Activated naive CD8-positive, alpha-beta T cell (primary cell): Measurements from ENCODE around the gene FXR2.

Experiments used
- H3K27ac Mint-ChIP-seq: one replicate; pipeline ENCODE4 v1.8.0; 2021; ENCODE audit warnings: mixed read lengths
- H3K27me3 Mint-ChIP-seq: one replicate; pipeline ENCODE4 v1.8.0; 2021; ENCODE audit warnings: mixed read lengths
- H3K36me3 Mint-ChIP-seq: one replicate; pipeline ENCODE4 v1.8.0; 2021; ENCODE audit warnings: mixed read lengths
- H3K4me1 Mint-ChIP-seq: one replicate; pipeline ENCODE4 v1.8.0; 2021; ENCODE audit warnings: low read depth, mixed read lengths
- H3K4me3 Mint-ChIP-seq: one replicate; pipeline ENCODE4 v1.8.0; 2021; ENCODE audit warnings: mild to moderate bottlenecking, mixed read lengths
- H3K9me3 Mint-ChIP-seq: one replicate; pipeline ENCODE4 v1.8.0; 2021; ENCODE audit warnings: low read depth, mixed read lengths

FXR2 gene

GRCh38 chr17:7587420-7588151 is 27.1 kb downstream of the FXR2 start:
- Mint-ChIP-seq H3K4me1 (peaks cover 19% of the 10 kb centered on the region), H3K27me3 (no peaks in the 10 kb centered on the region), H3K4me3 (peak overlapping the region; percentile 42), H3K9me3 (no peaks in the 10 kb centered on the region), H3K36me3 (peaks cover 2% of the 10 kb centered on the region), H3K27ac (no peak overlapping the region)

- no peak overlapping the region for H3K27ac Mint-ChIP-seq
- peaks cover 26% of the 10 kb centered on the region for H3K4me1 Mint-ChIP-seq
- peak overlapping the region; percentile 42 for H3K4me3 Mint-ChIP-seq
- peaks cover 2% of the 10 kb centered on the region for H3K36me3 Mint-ChIP-seq
- no peaks in the 10 kb centered on the region for H3K9me3 Mint-ChIP-seq
- H3K27me3 Mint-ChIP-seq: no peaks in the 10 kb centered on the region
Measured at GRCh38 chr17:7586673-7587419, 27.9 kb downstream of the FXR2 start.

- no peaks in the 10 kb centered on the region for H3K9me3 Mint-ChIP-seq
- peak within 1 kb of the TSS; percentile 100 for H3K4me3 Mint-ChIP-seq
- H3K27ac Mint-ChIP-seq: peak within 1 kb of the TSS; percentile 100
- peaks cover 54% of the 10 kb centered on the region for H3K4me1 Mint-ChIP-seq
- peaks cover 6% of the 10 kb centered on the region for H3K36me3 Mint-ChIP-seq
- no peaks in the 10 kb centered on the region for H3K27me3 Mint-ChIP-seq
Measured at GRCh38 chr17:7583253-7584109, 31.2 kb downstream of the FXR2 start, which contains the start of gene MPDU1. MPDU1 (plus strand) TSS chr17:7583852; CDS start chr17:7583863, 11 bp downstream.

- Mint-ChIP-seq H3K27me3 (no peaks in the 10 kb centered on the region), H3K4me1 (peaks cover 63% of the 10 kb centered on the region), H3K4me3 (peak overlapping the region; percentile 70), H3K9me3 (no peaks in the 10 kb centered on the region), H3K36me3 (peaks cover 10% of the 10 kb centered on the region), H3K27ac (peak overlapping the region; percentile 100)
Measured at GRCh38 chr17:7582396-7583252, 32.1 kb downstream of the FXR2 start.

- Mint-ChIP-seq H3K27me3 (no peaks in the 10 kb centered on the region), H3K9me3 (no peaks in the 10 kb centered on the region), H3K36me3 (peaks cover 20% of the 10 kb centered on the region), H3K4me3 (peak overlapping the region; percentile 58), H3K4me1 (peaks cover 78% of the 10 kb centered on the region), H3K27ac (peak overlapping the region; percentile 76)
Measured at GRCh38 chr17:7580604-7581575, 33.8 kb downstream of the FXR2 start.

- H3K27me3 Mint-ChIP-seq: no peaks in the 10 kb centered on the region
- peaks cover 21% of the 10 kb centered on the region for H3K36me3 Mint-ChIP-seq
- no peaks in the 10 kb centered on the region for H3K9me3 Mint-ChIP-seq
- peak overlapping the region; percentile 77 for H3K4me3 Mint-ChIP-seq
- peak overlapping the region; percentile 93 for H3K27ac Mint-ChIP-seq
- peaks cover 83% of the 10 kb centered on the region for H3K4me1 Mint-ChIP-seq
Measured at GRCh38 chr17:7579834-7580603, 34.7 kb downstream of the FXR2 start.

- peaks cover 83% of the 10 kb centered on the region for H3K4me1 Mint-ChIP-seq
- H3K27ac Mint-ChIP-seq: peak within 1 kb of the TSS; percentile 93
- H3K9me3 Mint-ChIP-seq: no peaks in the 10 kb centered on the region
- peak within 1 kb of the TSS; percentile 77 for H3K4me3 Mint-ChIP-seq
- peaks cover 27% of the 10 kb centered on the region for H3K36me3 Mint-ChIP-seq
- H3K27me3 Mint-ChIP-seq: no peaks in the 10 kb centered on the region
Measured at GRCh38 chr17:7579001-7579833, 35.5 kb downstream of the FXR2 start, which contains the start of gene CD68. CD68 (plus strand) TSS chr17:7579638; CDS start chr17:7579678, 40 bp downstream.

- Mint-ChIP-seq H3K9me3 (no peaks in the 10 kb centered on the region), H3K4me3 (peak overlapping the region; percentile 98), H3K27ac (peak overlapping the region; percentile 99), H3K4me1 (peaks cover 76% of the 10 kb centered on the region), H3K27me3 (no peaks in the 10 kb centered on the region), H3K36me3 (peaks cover 33% of the 10 kb centered on the region)
Measured at GRCh38 chr17:7577327-7578199, 37.1 kb downstream of the FXR2 start.

GRCh38 chr17:7576432-7576937 is 38.2 kb downstream of the FXR2 start:
- Mint-ChIP-seq H3K36me3 (peaks cover 35% of the 10 kb centered on the region), H3K27ac (peak overlapping the region; percentile 99), H3K9me3 (no peaks in the 10 kb centered on the region), H3K4me3 (peak overlapping the region; percentile 98), H3K27me3 (no peaks in the 10 kb centered on the region), H3K4me1 (peaks cover 77% of the 10 kb centered on the region)

- no peaks in the 10 kb centered on the region for H3K27me3 Mint-ChIP-seq
- no peaks in the 10 kb centered on the region for H3K9me3 Mint-ChIP-seq
- H3K36me3 Mint-ChIP-seq: peaks cover 35% of the 10 kb centered on the region
- H3K27ac Mint-ChIP-seq: peak overlapping the region; percentile 99
- H3K4me3 Mint-ChIP-seq: peak overlapping the region; percentile 98
- H3K4me1 Mint-ChIP-seq: peaks cover 76% of the 10 kb centered on the region
Measured at GRCh38 chr17:7575959-7576358, 38.7 kb downstream of the FXR2 start.

- H3K36me3 Mint-ChIP-seq: peaks cover 35% of the 10 kb centered on the region
- peak overlapping the region; percentile 99 for H3K27ac Mint-ChIP-seq
- H3K4me1 Mint-ChIP-seq: peaks cover 71% of the 10 kb centered on the region
- no peaks in the 10 kb centered on the region for H3K9me3 Mint-ChIP-seq
- H3K4me3 Mint-ChIP-seq: peak overlapping the region; percentile 98
- no peaks in the 10 kb centered on the region for H3K27me3 Mint-ChIP-seq
Measured at GRCh38 chr17:7575481-7575883, 39.2 kb downstream of the FXR2 start.
